ENCODE results near the gene NANOS3. TPM values are rescaled to one million over a fixed set of nuclear protein-coding genes. Genes with fewer than 3 reads are reported as not detected.

Gene NANOS3
- total and polyA plus RNA-seq, 9 of the 15 experiments (the other 6 are each of a cell fraction or from before 2014, with no cell fraction given) = not detected

DNA sequence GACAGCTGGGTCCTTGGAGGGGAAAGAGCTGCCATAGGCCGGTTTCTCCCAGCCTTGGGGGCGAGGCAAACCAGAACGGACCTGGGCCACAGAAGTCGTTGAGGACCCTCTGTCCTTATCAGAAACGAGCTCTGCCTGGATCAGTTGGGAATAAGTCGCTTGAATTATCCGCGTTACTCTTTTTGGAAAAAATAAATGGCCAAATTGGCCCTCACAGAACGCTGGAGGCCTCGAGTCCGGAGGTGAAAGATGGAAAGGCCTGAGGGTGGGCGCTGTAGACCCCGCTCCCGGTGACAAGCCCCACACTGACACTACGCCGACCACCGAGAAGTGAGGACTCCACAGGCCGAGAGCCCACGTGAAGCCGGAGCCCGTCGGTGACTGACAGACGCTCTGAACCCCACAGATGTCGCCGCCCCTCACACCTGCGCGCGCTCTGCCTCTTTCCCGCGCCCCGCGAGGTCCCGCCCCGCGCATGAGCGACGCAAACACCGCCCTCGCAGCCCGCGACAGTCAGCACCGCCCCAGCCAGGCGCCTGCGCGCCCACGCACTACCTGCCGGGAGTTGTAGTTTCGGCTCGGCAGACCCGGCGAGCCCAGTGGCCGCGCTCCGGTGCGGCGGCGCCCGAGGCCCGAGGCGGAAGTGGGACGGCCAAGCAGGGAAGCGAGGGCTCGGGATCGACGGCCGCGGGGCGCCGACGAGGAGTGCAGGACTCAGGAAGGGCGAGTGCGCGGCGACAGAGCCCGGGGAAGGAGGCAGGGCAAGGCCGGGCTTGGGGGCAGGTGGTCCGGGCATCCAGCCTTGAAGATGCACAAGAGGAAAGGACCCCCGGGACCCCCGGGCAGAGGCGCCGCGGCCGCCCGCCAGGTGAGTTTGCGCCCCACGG, 28.9 kb downstream of the NANOS3 start, which contains the start of the genes BRME1 and CC2D1A (continued):
- TF ChIP-seq, protein P1, sequence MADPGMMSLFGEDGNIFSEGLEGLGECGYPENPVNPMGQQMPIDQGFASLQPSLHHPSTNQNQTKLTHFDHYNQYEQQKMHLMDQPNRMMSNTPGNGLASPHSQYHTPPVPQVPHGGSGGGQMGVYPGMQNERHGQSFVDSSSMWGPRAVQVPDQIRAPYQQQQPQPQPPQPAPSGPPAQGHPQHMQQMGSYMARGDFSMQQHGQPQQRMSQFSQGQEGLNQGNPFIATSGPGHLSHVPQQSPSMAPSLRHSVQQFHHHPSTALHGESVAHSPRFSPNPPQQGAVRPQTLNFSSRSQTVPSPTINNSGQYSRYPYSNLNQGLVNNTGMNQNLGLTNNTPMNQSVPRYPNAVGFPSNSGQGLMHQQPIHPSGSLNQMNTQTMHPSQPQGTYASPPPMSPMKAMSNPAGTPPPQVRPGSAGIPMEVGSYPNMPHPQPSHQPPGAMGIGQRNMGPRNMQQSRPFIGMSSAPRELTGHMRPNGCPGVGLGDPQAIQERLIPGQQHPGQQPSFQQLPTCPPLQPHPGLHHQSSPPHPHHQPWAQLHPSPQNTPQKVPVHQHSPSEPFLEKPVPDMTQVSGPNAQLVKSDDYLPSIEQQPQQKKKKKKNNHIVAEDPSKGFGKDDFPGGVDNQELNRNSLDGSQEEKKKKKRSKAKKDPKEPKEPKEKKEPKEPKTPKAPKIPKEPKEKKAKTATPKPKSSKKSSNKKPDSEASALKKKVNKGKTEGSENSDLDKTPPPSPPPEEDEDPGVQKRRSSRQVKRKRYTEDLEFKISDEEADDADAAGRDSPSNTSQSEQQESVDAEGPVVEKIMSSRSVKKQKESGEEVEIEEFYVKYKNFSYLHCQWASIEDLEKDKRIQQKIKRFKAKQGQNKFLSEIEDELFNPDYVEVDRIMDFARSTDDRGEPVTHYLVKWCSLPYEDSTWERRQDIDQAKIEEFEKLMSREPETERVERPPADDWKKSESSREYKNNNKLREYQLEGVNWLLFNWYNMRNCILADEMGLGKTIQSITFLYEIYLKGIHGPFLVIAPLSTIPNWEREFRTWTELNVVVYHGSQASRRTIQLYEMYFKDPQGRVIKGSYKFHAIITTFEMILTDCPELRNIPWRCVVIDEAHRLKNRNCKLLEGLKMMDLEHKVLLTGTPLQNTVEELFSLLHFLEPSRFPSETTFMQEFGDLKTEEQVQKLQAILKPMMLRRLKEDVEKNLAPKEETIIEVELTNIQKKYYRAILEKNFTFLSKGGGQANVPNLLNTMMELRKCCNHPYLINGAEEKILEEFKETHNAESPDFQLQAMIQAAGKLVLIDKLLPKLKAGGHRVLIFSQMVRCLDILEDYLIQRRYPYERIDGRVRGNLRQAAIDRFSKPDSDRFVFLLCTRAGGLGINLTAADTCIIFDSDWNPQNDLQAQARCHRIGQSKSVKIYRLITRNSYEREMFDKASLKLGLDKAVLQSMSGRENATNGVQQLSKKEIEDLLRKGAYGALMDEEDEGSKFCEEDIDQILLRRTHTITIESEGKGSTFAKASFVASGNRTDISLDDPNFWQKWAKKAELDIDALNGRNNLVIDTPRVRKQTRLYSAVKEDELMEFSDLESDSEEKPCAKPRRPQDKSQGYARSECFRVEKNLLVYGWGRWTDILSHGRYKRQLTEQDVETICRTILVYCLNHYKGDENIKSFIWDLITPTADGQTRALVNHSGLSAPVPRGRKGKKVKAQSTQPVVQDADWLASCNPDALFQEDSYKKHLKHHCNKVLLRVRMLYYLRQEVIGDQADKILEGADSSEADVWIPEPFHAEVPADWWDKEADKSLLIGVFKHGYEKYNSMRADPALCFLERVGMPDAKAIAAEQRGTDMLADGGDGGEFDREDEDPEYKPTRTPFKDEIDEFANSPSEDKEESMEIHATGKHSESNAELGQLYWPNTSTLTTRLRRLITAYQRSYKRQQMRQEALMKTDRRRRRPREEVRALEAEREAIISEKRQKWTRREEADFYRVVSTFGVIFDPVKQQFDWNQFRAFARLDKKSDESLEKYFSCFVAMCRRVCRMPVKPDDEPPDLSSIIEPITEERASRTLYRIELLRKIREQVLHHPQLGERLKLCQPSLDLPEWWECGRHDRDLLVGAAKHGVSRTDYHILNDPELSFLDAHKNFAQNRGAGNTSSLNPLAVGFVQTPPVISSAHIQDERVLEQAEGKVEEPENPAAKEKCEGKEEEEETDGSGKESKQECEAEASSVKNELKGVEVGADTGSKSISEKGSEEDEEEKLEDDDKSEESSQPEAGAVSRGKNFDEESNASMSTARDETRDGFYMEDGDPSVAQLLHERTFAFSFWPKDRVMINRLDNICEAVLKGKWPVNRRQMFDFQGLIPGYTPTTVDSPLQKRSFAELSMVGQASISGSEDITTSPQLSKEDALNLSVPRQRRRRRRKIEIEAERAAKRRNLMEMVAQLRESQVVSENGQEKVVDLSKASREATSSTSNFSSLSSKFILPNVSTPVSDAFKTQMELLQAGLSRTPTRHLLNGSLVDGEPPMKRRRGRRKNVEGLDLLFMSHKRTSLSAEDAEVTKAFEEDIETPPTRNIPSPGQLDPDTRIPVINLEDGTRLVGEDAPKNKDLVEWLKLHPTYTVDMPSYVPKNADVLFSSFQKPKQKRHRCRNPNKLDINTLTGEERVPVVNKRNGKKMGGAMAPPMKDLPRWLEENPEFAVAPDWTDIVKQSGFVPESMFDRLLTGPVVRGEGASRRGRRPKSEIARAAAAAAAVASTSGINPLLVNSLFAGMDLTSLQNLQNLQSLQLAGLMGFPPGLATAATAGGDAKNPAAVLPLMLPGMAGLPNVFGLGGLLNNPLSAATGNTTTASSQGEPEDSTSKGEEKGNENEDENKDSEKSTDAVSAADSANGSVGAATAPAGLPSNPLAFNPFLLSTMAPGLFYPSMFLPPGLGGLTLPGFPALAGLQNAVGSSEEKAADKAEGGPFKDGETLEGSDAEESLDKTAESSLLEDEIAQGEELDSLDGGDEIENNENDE (IDR thresholded peaks at IDR 0.05; ENCODE audit: low read depth, low read length) = no peak
- no peak for TF ChIP-seq HOXB6 (CRISPR knock-in tag; IDR thresholded peaks at IDR 0.05; ENCODE audit: borderline replicate concordance)
- TF ChIP-seq SNIP1 (IDR thresholded peaks at IDR 0.05; ENCODE audit: low read depth) = no peak
- TF ChIP-seq, protein P2, sequence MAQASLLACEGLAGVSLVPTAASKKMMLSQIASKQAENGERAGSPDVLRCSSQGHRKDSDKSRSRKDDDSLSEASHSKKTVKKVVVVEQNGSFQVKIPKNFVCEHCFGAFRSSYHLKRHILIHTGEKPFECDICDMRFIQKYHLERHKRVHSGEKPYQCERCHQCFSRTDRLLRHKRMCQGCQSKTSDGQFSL (CRISPR knock-in tag; IDR thresholded peaks at IDR 0.05) = peak; percentile 53; the same call in 1 of the 2 replicates
- TF ChIP-seq, protein P2 (tag; IDR thresholded peaks at IDR 0.05) = no peak
- TF ChIP-seq RFX7 (CRISPR knock-in tag; IDR thresholded peaks at IDR 0.05) = no peak
- TF ChIP-seq, protein P3, sequence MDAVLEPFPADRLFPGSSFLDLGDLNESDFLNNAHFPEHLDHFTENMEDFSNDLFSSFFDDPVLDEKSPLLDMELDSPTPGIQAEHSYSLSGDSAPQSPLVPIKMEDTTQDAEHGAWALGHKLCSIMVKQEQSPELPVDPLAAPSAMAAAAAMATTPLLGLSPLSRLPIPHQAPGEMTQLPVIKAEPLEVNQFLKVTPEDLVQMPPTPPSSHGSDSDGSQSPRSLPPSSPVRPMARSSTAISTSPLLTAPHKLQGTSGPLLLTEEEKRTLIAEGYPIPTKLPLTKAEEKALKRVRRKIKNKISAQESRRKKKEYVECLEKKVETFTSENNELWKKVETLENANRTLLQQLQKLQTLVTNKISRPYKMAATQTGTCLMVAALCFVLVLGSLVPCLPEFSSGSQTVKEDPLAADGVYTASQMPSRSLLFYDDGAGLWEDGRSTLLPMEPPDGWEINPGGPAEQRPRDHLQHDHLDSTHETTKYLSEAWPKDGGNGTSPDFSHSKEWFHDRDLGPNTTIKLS (IDR thresholded peaks at IDR 0.05; ENCODE audit: borderline replicate concordance, low read depth) = peak; percentile 88
- no peak for TF ChIP-seq ZNF75A (CRISPR knock-in tag; IDR thresholded peaks at IDR 0.05)
